ENCODE measurements around the gene TMEM165. TPM values are rescaled to one million over a fixed set of nuclear protein-coding genes. Genes with fewer than 3 reads are reported as not detected.
"Not testable (repeated sequence)": the region's sequence is repeated elsewhere in the genome, so short reads cannot be mapped to it uniquely, and the experiment has no call there.

Gene TMEM165
- total RNA-seq, 6 experiments from 2014 or later, result 93.9 to 111 (median 96.2) TPM

- Mint-ChIP-seq H3K4me3 (0 out of 2 replicates have a peak overlapping the region, but pooled peaks have one; percentile 8), H3K4me1 (ENCODE audit: low read depth) (peaks cover 37% of the 10 kb centered on the region), H3K36me3 (ENCODE audit: low read depth) (peaks cover 8% of the 10 kb centered on the region), H3K27me3 (ENCODE audit: insufficient read depth) (no peaks in the 10 kb centered on the region), H3K27ac (no peak overlapping the region), H3K9me3 (no peaks in the 10 kb centered on the region)
- DNase-seq, result peak; percentile 30
- TF ChIP-seq, protein P1, sequence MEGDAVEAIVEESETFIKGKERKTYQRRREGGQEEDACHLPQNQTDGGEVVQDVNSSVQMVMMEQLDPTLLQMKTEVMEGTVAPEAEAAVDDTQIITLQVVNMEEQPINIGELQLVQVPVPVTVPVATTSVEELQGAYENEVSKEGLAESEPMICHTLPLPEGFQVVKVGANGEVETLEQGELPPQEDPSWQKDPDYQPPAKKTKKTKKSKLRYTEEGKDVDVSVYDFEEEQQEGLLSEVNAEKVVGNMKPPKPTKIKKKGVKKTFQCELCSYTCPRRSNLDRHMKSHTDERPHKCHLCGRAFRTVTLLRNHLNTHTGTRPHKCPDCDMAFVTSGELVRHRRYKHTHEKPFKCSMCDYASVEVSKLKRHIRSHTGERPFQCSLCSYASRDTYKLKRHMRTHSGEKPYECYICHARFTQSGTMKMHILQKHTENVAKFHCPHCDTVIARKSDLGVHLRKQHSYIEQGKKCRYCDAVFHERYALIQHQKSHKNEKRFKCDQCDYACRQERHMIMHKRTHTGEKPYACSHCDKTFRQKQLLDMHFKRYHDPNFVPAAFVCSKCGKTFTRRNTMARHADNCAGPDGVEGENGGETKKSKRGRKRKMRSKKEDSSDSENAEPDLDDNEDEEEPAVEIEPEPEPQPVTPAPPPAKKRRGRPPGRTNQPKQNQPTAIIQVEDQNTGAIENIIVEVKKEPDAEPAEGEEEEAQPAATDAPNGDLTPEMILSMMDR (IDR thresholded peaks at IDR 0.05), result no peak
Observed at GRCh38 chr4:55348466-55348865, 47.3 kb upstream of the TMEM165 start.

DNA sequence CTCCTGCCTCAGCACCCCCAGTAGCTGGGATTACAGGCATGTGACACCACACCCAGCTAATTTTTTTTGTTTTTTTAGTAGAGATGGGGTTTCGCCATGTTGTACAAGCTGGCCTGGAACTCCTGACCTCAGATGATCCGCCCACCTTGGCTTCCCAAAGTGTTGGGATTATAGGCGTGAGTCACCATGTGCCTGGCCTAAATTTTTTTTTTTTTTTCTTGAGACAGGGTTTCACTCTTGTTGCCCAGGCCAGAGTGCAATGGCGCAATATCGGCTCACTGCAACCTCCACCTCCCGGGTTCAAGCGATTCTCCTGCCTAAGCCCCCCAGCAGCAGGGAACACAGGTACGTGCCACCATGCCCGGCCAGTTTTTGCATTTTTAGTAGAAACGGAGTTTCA is 44.9 kb upstream of the TMEM165 start:
- Mint-ChIP-seq H3K36me3 (ENCODE audit: low read depth) (peaks cover 12% of the 10 kb centered on the region), H3K4me1 (ENCODE audit: low read depth) (peaks cover 32% of the 10 kb centered on the region)
- DNase-seq, result peak; percentile 37
- not testable (repeated sequence) for H3K27ac Mint-ChIP-seq; H3K27me3 Mint-ChIP-seq (ENCODE audit: insufficient read depth); H3K4me3 Mint-ChIP-seq; H3K9me3 Mint-ChIP-seq

GRCh38 chr4:55351824-55352223 is 43.9 kb upstream of the TMEM165 start:
- no peaks in the 10 kb centered on the region; the same call in 1 of the 2 replicates for H3K9me3 Mint-ChIP-seq
- H3K27ac Mint-ChIP-seq, result no peak overlapping the region
- H3K27me3 Mint-ChIP-seq (ENCODE audit: insufficient read depth), result no peaks in the 10 kb centered on the region
- H3K36me3 Mint-ChIP-seq (ENCODE audit: low read depth), result peaks cover 12% of the 10 kb centered on the region
- H3K4me3 Mint-ChIP-seq, result no peak overlapping the region
- peaks cover 38% of the 10 kb centered on the region for H3K4me1 Mint-ChIP-seq (ENCODE audit: low read depth)
- TF ChIP-seq, protein P1 (IDR thresholded peaks at IDR 0.05), result no peak
- no peak for DNase-seq

DNA sequence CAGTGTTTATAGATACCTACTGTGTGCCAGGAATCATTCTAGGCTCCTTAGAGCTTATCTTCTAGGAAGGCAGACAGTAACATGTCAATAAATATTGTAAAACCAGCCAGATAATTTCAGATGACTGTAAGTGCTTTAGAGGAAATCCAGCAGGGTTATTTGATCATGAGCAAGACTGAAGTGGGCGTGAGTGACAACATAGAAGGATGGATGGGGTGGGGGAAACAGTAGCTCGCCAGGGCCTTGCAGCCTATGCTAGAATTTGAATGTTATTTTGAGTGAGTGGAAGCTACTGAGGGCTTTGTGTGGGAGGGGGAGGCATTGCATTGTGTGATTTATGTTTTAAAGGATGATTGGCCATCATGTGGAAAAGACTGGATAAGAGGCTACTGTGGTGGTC is 43.0 kb upstream of the TMEM165 start:
- TF ChIP-seq, protein P1 (IDR thresholded peaks at IDR 0.05), result no peak
- Mint-ChIP-seq H3K27me3 (ENCODE audit: insufficient read depth) (no peaks in the 10 kb centered on the region), H3K9me3 (no peaks in the 10 kb centered on the region; the same call in 1 of the 2 replicates), H3K4me1 (ENCODE audit: low read depth) (peaks cover 38% of the 10 kb centered on the region), H3K36me3 (ENCODE audit: low read depth) (peaks cover 12% of the 10 kb centered on the region), H3K27ac (no peak overlapping the region), H3K4me3 (no peak overlapping the region)
- no peak for DNase-seq

DNA sequence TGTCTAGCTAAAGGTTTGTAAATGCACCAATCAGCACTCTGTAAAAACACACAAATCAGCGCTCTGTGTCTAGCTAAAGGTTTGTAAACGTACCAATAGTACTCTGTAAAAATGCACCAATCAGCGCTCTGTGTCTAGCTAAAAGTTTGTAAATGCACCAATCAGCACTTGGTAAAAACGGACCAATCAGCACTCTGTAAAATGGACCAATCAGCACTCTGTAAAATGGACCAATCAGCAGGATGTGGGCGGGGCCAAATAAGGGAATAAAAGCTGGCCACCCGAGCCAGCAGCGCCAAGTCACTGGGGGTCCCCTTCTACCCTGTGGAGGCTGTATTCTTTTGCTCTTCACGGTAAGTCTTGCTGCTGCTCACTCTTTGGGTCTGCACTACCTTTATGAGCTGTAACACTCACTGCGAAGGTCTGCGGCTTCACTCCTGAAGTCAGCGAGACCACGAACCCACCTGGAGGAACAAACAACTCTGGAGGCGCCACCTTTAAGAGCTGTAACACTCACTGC is 42.5 kb upstream of the TMEM165 start:
- peaks cover 38% of the 10 kb centered on the region for H3K4me1 Mint-ChIP-seq (ENCODE audit: low read depth)
- DNase-seq; H3K9me3 Mint-ChIP-seq; H3K27ac Mint-ChIP-seq; H3K27me3 Mint-ChIP-seq (ENCODE audit: insufficient read depth); H3K4me3 Mint-ChIP-seq: not testable (repeated sequence)
- peaks cover 12% of the 10 kb centered on the region for H3K36me3 Mint-ChIP-seq (ENCODE audit: low read depth)

GRCh38 chr4:55354648-55355047 is 41.1 kb upstream of the TMEM165 start:
- Mint-ChIP-seq H3K9me3 (no peaks in the 10 kb centered on the region; the same call in 1 of the 2 replicates), H3K27ac (no peak overlapping the region), H3K27me3 (ENCODE audit: insufficient read depth) (no peaks in the 10 kb centered on the region), H3K36me3 (ENCODE audit: low read depth) (peaks cover 12% of the 10 kb centered on the region), H3K4me3 (no peak overlapping the region), H3K4me1 (ENCODE audit: low read depth) (peaks cover 45% of the 10 kb centered on the region)
- TF ChIP-seq, protein P1 (IDR thresholded peaks at IDR 0.05), result no peak
- no peak for DNase-seq

- Mint-ChIP-seq H3K4me1 (ENCODE audit: low read depth) (peaks cover 47% of the 10 kb centered on the region), H3K4me3 (no peak overlapping the region), H3K36me3 (ENCODE audit: low read depth) (peaks cover 12% of the 10 kb centered on the region), H3K27ac (no peak overlapping the region), H3K27me3 (ENCODE audit: insufficient read depth) (no peaks in the 10 kb centered on the region), H3K9me3 (no peaks in the 10 kb centered on the region; the same call in 1 of the 2 replicates)
- TF ChIP-seq, protein P1 (IDR thresholded peaks at IDR 0.05), result no peak
- no peak for DNase-seq
Observed at GRCh38 chr4:55355555-55355954, 40.2 kb upstream of the TMEM165 start.

All from HFFc6 (cell line).